Measurements from ENCODE around the gene KATNB1.
"Not testable (repeated sequence)": the region's sequence is repeated elsewhere in the genome, so short reads cannot be mapped to it uniquely, and the experiment has no call there.

The KATNB1 gene

DNA sequence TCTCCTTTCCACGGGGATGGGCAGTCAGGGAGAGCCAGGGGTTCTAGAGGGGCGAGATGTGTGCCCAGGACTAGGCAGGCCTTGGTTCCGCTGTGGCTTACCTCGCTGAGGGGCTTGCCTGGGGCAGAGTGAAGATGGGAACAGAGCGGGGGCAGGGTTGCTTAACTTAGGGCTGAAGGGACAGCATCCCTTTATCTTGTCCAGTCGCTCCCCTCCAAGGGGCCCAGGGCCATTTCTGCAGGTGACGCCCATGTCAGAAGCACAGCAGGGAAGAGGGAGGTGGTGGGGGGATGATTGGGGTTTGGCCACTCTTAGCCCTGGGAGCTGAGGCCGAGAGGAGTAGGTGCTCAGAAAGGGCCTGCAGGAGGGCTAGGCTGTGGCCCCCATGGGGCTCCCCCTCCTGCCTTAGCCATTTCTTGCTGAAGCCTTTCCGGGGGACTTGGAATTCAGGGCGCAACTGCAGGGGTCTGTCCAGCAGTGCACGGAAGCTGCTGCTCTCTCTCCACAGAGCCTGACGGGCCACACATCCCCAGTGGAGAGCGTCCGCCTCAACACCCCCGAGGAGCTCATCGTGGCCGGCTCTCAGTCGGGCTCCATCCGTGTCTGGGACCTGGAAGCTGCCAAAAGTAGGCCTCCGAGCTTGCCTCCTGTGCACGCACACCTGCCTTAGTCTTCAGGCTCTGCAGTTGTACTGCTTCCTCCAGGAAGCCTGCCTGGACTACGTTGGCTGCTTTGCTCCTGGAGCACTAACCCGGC is 8.5 kb downstream of the KATNB1 start:
- TF ChIP-seq CTCF (IDR thresholded peaks at IDR 0.05; ENCODE audit: borderline replicate concordance, insufficient read depth, low read depth, low read length): no peak
- no peak overlapping the region for H3K4me3 ChIP-seq (ENCODE audit: low read depth, low read length)

- no peak for TF ChIP-seq CTCF (IDR thresholded peaks at IDR 0.05; ENCODE audit: borderline replicate concordance, insufficient read depth, low read depth, low read length)
- H3K4me3 ChIP-seq (ENCODE audit: low read depth, low read length): no peak overlapping the region
Observed at GRCh38 chr16:57744642-57744903, 9.0 kb downstream of the KATNB1 start.

DNA sequence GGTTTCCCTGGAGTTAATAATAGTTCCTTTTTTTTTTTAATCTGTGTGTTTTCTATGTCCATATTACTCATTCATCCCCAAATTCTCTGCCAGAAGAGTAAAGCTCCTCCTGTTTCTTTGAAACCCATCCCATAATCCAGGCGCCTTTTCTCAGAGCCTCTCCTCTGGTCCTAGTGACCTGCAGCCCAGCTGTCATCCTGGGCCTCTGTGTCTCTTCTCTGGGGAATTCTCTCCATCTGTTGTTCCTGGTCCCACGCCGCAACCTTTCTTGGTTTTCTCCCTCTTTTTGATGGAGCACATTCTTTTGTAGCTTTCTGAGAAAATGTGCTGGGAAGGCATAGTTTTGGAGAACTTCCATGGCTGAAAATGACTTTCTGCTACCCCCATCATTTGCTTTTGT is 10.2 kb downstream of the KATNB1 start:
- TF ChIP-seq CTCF (IDR thresholded peaks at IDR 0.05; ENCODE audit: borderline replicate concordance, insufficient read depth, low read depth, low read length): no peak
- no peak overlapping the region for H3K4me3 ChIP-seq (ENCODE audit: low read depth, low read length)

DNA sequence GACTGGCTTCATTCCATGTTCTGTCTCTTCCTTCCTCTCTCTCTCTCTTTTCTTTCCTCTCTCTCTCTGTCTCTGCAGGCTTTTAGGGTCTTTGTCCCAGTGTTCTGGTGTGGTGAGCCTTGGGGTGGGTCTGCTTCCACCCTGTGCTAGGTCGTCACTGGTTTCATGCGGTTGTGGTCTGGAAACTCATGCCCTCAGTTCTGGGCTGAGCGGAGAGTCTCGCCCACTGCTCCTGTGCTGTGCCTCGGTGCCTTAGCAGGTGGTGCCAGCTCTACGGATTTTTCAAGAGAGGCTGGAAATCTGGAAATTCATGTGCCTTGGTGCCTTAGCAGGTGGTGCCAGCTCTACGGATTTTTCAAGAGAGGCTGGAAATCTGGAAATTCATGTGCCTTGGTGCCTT is 10.7 kb downstream of the KATNB1 start:
- H3K4me3 ChIP-seq (ENCODE audit: low read depth, low read length): not testable (repeated sequence)

GRCh38 chr16:57747091-57747490 is 11.5 kb downstream of the KATNB1 start:
- H3K4me3 ChIP-seq (ENCODE audit: low read depth, low read length): no peak overlapping the region
- TF ChIP-seq CTCF (IDR thresholded peaks at IDR 0.05; ENCODE audit: borderline replicate concordance, insufficient read depth, low read depth, low read length): no peak

DNA sequence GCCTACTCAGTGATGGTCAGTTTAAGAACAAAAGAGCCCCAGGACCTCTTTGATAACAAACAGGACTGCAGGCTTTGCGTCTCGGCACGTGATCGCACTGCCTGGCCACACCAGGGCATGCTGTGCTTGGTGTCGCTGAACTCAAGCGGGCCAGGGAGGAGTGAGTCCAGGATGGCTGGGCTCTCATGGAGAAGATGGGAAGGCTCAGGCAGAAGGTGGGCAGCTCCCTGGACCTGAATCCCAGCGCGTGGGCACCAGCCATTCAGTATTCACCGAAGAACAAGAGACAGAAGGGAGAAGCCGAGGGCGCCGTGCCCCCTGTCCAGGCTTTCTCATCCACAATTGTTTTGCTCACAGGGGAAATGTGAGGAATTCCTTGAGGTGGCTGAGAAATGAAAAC is 11.9 kb downstream of the KATNB1 start:
- TF ChIP-seq CTCF (IDR thresholded peaks at IDR 0.05; ENCODE audit: borderline replicate concordance, insufficient read depth, low read depth, low read length): no peak
- H3K4me3 ChIP-seq (ENCODE audit: low read depth, low read length): no peak overlapping the region

GRCh38 chr16:57747996-57748395 is 12.4 kb downstream of the KATNB1 start:
- H3K4me3 ChIP-seq (ENCODE audit: low read depth, low read length): no peak overlapping the region
- no peak for TF ChIP-seq CTCF (IDR thresholded peaks at IDR 0.05; ENCODE audit: borderline replicate concordance, insufficient read depth, low read depth, low read length)

GRCh38 chr16:57748596-57748995 is 13.0 kb downstream of the KATNB1 start:
- H3K4me3 ChIP-seq (ENCODE audit: low read depth, low read length): no peak overlapping the region
- TF ChIP-seq CTCF (IDR thresholded peaks at IDR 0.05; ENCODE audit: borderline replicate concordance, insufficient read depth, low read depth, low read length): no peak
